Progenitor cell of endocrine pancreas (in vitro differentiated cells): Measurements from ENCODE around the gene GABBR2. TPM values are rescaled to one million over a fixed set of nuclear protein-coding genes. Genes with fewer than 3 reads are reported as not detected.

ENCODE experiments used
- DNase-seq: peaks from one replicate; pipeline ENCODE4 v3.0.0; 2021; ENCODE audit warnings: low spot score; ENCODE audit not compliant: unreplicated experiment
- H3K27ac Mint-ChIP-seq: 2 replicates; pipeline ENCODE4 v1.8.0; 2021; ENCODE audit warnings: mild to moderate bottlenecking, moderate library complexity, mixed read lengths
- H3K27me3 Mint-ChIP-seq: 2 replicates; pipeline ENCODE4 v1.8.0; 2021; ENCODE audit warnings: mixed read lengths
- H3K36me3 Mint-ChIP-seq: 2 replicates; pipeline ENCODE4 v1.8.0; 2022; ENCODE audit warnings: mixed read lengths; ENCODE audit not compliant: insufficient read depth
- H3K4me1 Mint-ChIP-seq: 2 replicates; pipeline ENCODE4 v1.8.0; 2021; ENCODE audit warnings: low read depth, mixed read lengths
- H3K4me3 Mint-ChIP-seq: 2 replicates; pipeline ENCODE4 v1.8.0; 2021; ENCODE audit warnings: low read depth, mild to moderate bottlenecking, moderate library complexity, mixed read lengths
- H3K9me3 Mint-ChIP-seq: 2 replicates; pipeline ENCODE4 v1.8.0; 2021; ENCODE audit warnings: low read depth, mixed read lengths
- CTCF ChIP-seq: fragments of 200-600 bp; sonication (generic); IDR thresholded peaks from one replicate; pipeline ENCODE4 v1.5.0; 2021; ENCODE audit warnings: antibody characterized with exemption, mild to moderate bottlenecking; ENCODE audit not compliant: unreplicated experiment
- total RNA-seq: library from RNA; stranded (reverse); gene quantifications from 2 replicates; pipeline ENCODE4 v1.2.1, GENCODE V29; 2021

Gene GABBR2
- total RNA-seq, 1 donor from 2014 or later: 0.84 TPM

- no peak for TF ChIP-seq CTCF
- Mint-ChIP-seq H3K4me1 (no peaks in the 10 kb centered on the region), H3K9me3 (no peaks in the 10 kb centered on the region), H3K27me3 (peaks cover 6% of the 10 kb centered on the region), H3K4me3 (no peak overlapping the region), H3K27ac (no peak overlapping the region), H3K36me3 (no peaks in the 10 kb centered on the region)
- no peak for DNase-seq
Observed at GRCh38 chr9:98533866-98534265, 174.9 kb downstream of the GABBR2 start.

- no peak for DNase-seq
- Mint-ChIP-seq H3K4me1 (no peaks in the 10 kb centered on the region), H3K27me3 (peaks cover 6% of the 10 kb centered on the region), H3K27ac (no peak overlapping the region), H3K9me3 (no peaks in the 10 kb centered on the region), H3K36me3 (no peaks in the 10 kb centered on the region), H3K4me3 (no peak overlapping the region)
- no peak for TF ChIP-seq CTCF
Observed at GRCh38 chr9:98533132-98533531, 175.6 kb downstream of the GABBR2 start.

- Mint-ChIP-seq H3K4me3 (no peak overlapping the region), H3K36me3 (no peaks in the 10 kb centered on the region), H3K9me3 (no peaks in the 10 kb centered on the region), H3K27me3 (peaks cover 6% of the 10 kb centered on the region), H3K4me1 (no peaks in the 10 kb centered on the region), H3K27ac (no peak overlapping the region)
- no peak for TF ChIP-seq CTCF
- DNase-seq: no peak
Observed at GRCh38 chr9:98532574-98532973, 176.2 kb downstream of the GABBR2 start.

- no peaks in the 10 kb centered on the region for H3K4me1 Mint-ChIP-seq
- no peak overlapping the region for H3K4me3 Mint-ChIP-seq
- H3K36me3 Mint-ChIP-seq: no peaks in the 10 kb centered on the region
- no peaks in the 10 kb centered on the region for H3K9me3 Mint-ChIP-seq
- TF ChIP-seq CTCF: no peak
- no peak overlapping the region for H3K27ac Mint-ChIP-seq
- no peak for DNase-seq
- peaks cover 6% of the 10 kb centered on the region for H3K27me3 Mint-ChIP-seq
Observed at GRCh38 chr9:98532147-98532546, 176.6 kb downstream of the GABBR2 start.

GRCh38 chr9:98530806-98531386 lies 177.8 kb downstream of the GABBR2 start:
- no peak for DNase-seq
- Mint-ChIP-seq H3K9me3 (no peaks in the 10 kb centered on the region), H3K27ac (no peak overlapping the region), H3K36me3 (no peaks in the 10 kb centered on the region), H3K4me1 (no peaks in the 10 kb centered on the region), H3K27me3 (peaks cover 11% of the 10 kb centered on the region), H3K4me3 (no peak overlapping the region)
- TF ChIP-seq CTCF: no peak
